NCI-H82 treated with DMSO at 0.1 percent for 48 hours (cell line): ENCODE measurements around the gene ARMH3.

ENCODE experiments used
- DNase-seq: peaks from one replicate; lab custom pipeline; 2025; ENCODE audit not compliant: unreplicated experiment; lab: John Stamatoyannopoulos, UW

The ARMH3 gene

DNA sequence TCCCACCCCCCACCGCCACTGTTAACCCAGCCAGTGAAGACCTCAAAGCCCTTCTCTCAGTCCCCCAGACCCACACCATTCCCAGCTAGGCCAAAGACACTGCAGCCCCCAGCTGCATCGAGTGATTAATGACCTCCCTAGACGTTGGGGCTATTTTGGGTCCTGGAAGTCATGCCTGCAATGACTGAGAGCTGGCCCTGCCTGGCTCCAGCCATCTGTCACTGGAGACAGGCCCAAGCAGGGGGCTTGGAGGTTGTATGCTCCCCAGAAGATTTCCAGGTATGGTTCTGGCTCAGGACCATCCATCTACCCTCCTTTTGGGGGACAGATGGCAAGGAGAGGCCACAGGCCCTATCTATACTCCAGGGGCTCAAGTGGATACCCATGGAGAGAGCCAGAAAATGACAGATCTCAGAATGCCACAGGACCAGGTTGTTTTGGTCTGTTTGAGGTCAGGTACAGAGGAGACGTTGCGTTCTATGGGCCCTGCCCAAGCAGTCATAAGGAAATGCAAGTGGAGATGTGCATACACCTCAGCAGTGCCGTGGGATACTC, 217.5 kb downstream of the ARMH3 start:
- DNase-seq: no peak

DNA sequence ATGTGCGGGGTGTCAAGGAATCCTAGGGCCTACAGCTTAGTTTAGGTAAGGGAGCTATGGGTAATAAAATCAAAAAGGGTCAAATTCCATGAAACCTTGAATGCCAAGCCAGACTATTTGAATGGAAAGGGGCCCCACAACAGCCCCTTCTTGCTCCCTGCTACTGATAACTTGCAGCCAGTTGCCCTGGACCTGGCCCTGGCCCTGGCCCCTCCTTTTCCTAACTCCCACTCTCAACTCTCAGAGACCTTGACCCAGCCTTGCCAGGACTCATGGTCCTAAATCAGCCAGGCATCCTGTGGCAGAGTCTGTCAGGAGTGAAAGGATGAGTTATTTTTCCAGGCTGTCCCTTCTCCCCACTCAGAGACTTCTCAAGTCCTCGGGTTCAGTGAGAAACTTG, 218.2 kb downstream of the ARMH3 start:
- DNase-seq: no peak

DNA sequence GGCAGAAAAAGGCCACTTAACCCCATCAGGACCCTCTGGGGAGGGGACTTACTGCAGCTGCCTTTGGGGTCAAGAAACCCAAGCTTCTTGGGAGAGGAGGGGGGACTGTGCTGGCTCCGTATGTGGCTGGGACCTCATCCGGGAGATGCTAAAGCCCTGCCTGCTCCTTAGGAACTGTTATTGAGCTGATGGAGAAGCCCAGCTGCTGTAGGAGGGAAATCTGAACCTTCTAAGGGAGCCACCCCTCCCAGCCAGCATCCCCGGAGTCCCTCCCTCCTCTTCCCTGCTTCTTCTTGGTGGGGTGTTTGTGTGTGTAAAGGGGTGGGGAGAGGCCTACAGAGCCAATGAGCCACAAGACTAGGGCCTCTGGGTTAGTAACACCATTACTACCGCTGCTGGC, 220.6 kb downstream of the ARMH3 start:
- no peak for DNase-seq

DNA sequence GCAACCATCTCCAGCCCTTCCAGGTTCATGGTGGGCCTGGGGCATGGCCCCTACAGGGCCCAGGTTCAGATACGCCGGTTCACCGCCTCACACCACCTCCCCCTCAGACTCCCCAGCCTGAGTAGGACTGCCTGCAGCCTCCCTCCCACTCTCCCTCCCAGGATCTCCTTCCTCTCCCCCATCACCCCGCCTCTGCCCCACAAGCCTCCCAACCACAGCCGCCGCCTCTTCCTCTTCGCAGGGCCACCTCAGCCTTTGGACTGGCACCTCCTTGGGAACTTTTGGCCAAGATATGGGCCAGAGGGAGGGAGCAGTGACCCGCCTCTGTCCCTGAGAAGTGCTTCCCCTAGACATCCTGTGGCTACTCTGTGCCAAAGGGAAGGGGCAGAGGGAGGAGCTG, 221.6 kb downstream of the ARMH3 start:
- no peak for DNase-seq

DNA sequence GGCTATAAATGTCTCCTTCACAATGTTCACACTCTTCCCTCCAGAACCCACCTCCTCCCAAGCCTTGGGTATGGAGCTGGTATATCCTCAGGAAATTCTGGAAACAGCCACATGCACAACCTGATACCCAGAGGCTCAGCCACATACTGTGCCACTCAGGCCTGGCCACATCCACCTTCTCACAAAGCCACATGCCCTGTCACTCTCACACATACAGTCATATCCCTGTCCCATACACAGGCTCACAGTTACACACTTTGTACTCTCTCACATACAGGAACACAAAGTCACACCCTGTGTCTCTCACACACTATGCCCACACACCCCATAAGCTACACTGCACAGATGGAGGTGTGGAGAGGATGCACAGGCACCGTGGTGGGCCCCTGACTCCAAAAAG, 222.5 kb downstream of the ARMH3 start:
- no peak for DNase-seq

DNA sequence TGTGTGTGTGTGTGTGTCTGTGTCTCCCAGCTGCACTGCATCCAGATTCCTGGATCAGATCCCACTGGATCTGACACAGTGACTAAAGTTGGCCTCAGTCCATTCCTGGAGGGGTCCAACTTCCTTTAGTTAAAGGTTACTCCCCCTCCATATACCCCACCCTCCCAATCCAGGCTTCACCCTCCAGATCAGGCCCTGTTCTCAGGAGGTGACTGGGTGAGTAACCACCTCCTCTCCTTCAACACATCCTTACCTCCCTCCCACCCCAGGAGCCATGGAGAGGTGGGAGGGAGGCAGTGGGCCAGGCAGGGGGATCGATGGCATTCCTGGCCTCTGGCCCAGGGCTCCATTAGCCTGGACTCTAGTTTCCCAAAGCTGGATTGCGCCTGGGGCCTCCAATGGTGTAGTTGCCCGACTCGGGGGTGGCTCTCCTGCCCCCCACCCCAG, 223.6 kb downstream of the ARMH3 start:
- DNase-seq: no peak

DNA sequence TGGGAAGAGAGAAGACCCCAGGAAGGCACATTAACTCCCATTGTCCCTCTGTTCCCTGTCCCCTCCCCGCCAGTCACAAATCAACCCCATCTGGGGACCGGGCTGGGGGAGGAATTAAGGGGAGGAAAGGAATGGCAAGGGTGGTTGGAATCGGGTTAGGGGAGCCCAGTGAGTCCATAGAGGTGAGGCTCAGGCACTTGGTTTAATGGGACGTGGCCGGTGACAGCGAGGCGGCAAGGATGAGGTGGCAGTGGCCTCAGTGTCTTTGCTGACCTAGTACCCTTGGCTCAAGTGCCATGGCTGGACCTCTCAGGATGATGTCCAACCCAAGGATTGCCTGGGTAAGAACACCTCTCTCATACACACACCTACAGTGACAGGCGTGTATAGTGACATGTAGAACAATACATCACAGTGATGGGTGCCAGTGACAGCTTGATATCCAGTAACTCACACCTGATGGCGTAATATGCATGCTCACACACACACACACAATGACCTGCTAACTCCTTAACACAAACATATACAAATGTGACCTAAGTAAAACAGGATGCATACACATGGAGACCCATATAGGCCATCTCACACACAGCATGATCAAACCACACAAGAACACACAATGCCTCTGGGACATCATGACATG, 224.7 kb downstream of the ARMH3 start:
- DNase-seq: no peak

DNA sequence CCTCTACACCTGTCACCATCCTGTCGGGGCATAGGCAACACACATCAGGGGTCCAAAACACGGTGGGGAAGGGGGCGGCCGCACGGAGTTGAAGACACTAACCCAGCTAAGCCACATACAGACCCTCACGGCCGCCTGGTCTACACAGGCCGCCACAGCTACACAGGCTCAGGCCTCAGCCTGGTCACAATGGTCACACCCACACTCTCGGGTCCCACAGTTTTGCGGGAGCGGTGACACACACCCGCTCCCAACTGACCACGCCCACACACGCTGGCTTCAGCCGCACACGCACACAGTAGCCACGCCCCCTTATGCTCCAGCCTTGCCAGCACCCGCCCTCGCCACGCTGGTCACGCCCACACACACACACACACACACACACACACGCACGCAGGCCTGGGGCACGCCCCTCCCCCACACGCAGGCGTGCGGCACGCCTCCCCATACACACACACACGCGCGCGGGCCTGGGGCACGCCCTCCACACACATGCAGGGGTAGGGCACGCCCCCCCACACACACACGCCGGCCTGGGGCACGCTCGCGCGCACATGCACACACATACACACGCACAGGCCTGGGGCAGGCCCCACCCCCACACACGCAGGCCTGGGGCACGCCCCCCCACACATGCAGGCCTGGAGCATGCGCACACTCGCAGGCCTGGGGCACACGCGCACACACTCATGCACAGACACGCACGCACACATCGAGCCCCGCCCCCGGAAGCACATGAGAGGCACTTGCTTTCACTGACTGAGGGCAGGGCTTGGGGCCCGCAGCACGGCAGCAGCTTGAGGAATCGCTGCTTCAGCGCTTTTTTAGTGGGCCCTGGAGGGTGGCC, 225.4 kb downstream of the ARMH3 start:
- peak; percentile 80 for DNase-seq

DNA sequence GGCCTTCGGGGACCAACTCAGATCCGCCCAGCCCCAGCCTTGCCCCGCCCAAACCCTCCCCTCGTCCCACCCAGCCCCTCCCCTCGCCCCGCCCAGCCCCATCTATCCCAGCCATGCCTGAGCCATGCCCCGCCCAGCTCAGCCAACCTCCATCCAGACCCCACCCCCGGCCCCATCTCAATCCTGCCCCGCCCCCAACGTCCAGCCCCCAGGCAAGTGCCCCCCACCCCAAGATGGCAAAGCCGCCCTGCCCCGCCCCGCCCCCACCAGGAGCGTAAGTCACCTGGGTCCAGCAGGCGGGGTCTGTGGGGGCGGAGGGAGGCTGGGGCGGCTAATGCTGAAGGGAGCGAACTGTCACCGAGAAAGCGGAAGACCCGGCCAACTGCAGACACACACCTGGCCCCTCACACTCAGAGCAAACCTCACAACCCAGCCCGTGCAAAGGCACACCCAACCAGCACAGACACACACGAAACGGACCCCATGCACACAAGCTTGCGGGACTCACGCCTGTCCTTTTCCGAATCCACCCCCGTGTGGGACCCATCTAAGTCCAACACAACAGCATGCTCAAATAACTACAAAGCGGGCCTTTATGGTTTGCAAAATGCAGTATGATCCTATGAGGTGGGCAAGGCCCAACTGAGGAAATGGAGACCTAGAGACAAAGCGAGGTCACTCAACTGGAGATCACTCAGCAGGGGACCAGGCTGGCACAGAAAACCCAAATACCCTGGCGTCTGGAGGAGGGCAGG, 226.2 kb downstream of the ARMH3 start:
- DNase-seq: no peak

DNA sequence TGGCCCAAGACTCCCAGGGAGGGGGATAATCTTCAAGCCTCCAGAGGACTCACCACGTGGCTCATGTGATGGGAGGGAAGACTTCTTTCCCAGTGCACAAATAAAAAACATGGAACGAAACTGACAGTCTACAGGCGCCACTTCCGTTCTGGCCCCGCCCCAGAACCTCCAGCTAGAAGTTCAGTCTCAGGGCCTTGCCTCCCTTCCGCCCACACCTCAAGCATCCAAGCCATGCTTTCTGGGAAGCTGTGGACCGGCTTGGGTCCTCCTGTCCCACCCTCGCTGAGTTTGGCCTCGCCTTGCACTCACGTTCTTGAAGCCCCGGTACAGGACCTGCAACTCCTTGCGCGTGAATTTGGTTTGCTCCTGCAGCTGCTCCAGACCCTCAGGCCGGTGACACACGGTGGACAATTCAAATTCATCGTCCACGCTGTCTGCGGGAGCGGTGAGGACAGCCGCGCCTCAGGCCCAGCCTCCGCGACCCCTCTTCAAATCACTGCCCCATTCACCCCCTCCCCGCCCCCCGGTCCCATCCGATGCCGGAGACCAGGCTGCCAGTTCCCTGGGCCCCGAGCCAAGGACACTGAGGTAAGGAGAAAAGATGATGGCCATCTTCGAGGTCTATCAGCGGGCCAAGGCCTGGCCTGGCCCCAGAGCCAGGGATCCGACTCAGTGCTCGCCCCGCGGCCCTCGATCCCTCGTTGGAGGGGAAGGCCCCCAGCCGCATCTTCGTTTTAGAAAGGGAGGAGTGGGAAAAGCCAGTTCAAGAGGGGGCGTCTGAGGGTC, 227.0 kb downstream of the ARMH3 start:
- no peak for DNase-seq

DNA sequence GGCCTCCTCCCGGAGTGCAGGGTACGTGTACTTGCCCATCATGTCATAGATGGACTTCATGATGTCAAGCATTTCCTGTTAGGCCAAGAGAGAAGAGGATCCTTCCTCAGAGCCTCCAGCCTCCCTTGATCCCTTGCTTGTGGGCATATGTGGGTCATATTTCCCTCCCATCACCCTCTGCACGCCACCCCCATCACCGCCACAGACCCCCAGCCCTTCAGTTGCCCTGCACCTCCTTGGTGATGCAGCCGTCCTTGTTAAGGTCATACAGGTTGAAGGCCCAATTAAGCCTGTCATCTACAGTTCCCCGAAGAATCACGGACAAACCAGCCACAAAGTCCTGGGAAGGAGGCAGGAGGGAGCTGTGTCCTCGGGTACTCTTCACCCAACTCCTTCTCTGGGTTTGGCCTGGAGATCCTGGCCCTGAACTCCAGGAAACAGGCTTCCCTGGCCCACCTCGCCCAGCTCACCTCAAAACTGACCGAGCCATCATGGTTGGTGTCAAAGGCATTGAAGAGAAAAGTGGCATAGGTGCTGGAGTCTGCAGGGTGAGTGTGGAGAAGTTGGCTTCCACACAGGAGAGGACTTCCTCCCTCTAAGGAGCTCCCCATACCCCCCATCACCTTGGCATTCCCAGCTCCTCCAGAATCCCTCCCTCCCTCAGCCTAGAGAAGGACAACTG, 227.9 kb downstream of the ARMH3 start:
- DNase-seq: no peak

DNA sequence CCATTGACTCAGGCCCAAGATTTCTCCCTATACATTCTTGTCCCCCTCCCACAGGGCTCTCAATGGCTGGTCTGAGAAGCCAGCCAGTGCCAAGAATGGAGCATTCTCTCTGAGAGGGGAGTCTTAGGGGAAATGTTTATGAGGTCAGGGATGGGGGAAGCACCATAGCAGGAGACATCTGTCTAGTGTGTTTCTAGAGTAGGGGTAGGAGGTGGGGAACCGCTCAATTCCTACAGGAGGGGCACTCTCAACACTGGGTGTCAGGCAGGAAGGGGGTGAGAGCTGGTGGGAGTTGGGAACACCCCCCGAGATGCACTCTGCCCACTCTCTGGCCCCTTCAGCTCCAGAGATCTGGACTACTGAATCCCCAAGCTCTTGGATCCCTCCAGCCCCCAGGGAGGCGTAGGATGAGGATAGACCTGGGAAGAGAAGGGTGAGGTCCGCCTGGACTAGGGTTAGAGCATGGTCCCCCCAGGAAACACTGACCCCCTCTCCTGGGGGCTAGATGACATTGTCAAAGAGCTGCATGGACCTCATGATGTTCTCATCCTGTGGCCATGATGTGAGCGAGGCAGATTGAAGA, 229.0 kb downstream of the ARMH3 start:
- no peak for DNase-seq

DNA sequence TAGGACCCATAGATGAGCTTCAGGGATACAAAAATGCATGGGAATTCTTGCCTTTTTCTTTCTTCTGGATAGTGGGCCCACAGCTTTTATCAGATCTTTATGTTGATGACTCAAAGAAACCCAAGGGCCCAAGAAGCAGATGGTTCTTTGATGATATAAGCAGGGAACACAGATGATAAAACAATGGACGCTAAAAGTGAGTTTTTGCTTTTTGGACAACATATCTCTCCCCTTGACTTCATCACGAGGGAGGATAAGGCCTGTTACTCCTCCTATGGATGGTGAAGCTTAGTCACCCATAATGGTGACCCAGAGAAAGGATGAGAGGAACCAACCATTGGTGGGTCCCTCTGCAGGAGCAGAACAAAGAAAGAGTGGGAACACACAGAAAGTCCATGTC, 231.2 kb downstream of the ARMH3 start:
- DNase-seq: no peak

DNA sequence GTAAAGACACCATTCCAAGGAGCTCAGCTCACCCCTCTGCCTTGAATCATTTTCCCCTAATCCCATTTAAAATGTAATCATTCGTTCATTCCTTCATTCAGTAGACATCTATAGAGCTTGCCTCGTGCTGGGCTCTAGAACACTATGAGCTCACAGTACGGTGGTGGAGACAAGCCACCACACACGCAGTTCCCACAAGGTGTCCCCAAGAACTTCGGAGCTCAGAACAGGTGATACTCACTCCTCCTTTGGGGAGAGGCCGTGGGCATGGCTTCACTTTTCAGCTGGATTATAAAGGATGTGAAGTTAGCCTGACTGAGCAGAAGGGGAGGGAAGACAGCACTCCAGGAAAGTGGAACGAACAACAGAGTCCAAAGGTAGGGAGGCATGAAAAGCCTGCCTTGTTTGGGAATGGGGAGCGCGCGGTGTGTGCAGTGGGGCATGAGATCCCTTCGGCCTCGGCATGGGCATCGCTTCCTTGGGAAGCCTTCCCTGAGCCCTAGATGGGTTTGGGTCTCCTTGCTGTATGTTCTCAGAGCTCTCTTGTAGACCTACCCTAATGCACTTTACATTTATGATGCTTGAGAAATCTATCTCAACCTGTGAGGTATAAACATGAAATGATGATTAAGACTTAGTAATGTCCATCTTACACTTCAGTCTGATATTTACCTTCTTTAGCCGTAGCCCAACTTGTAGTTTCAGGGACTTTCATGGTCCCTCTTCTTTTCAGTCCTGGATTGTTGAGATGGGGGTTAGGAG, 236.9 kb downstream of the ARMH3 start:
- DNase-seq: no peak

DNA sequence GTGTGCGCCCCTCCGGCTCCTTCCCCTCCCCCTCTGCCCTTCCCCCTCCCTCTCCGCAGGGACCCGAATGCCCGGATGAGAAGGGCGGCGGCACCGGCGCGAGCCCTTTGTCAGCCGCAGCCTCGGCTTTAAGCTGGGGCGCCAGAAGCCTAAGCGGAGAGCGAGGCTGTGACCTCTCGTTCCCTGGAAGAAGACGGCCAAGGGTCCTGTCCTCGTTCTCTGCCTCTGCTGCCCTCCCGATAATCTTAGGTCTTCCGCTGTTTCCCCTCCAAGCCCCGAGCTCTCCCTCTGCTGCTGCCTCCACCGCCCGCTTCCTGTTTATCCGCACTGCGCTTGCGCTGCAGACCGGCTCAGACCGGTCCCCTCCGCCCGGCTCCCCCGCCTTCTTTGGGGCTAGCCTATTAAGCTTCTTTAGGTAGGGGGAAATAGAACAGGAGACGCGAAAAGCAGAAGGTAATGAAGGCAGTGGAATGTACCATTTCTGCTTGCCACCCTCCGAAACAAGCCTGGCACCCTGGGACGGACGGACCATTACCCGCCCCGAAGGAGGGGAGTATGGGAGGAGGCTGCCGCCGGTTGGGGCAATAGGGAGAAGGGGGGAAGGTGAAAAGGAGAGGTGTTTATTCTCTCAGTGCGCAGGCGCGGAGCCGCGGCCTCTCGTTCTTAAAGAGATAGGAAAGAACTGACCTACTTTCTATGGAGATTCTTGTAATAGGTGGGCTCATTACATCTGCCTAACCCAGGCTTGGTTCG, 237.7 kb downstream of the ARMH3 start, which contains the start of gene OGA:
OGA (minus strand) TSS at position 326 of the 753 bp plus-strand sequence. CDS start 422 bp downstream, outside the sequence.
- peak; percentile 99 for DNase-seq

DNA sequence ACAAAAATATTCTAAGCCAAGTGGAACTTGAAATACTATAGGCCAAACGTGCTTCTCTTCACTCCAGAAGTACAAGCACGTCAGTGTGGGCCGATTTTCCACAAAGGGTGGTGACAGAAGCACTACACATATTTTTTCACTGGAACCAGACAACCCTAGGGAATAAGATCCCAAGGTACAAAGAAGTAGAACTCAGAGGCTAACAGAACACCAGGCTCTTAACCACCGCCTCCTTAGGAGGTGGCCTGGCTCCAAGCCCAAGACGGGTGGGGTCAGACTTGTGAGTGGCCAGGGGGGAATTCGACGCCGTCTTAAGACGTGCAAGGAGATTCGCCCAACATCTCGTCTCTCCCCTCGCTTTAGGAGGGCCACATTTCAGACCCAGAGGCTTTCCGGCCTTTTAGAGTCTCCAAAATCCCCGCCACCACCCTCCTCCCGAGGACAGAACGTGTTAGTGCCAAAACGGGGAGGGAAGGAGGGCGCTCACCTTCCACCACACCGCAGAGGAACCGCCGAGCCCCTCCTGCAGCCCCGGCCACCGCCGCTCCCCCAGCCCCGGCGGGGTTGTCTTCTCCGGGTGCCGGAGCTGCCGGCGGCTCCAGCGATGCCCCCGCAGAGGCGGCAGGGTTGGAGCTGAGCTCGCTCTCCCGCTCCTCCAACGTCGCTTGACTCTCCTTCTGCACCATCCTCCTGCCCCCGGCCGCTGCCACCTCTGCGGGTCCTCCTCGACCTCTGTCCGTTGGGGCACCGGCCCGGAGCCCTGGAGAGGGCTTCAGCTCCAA, 238.4 kb downstream of the ARMH3 start:
- peak; percentile 26 for DNase-seq

DNA sequence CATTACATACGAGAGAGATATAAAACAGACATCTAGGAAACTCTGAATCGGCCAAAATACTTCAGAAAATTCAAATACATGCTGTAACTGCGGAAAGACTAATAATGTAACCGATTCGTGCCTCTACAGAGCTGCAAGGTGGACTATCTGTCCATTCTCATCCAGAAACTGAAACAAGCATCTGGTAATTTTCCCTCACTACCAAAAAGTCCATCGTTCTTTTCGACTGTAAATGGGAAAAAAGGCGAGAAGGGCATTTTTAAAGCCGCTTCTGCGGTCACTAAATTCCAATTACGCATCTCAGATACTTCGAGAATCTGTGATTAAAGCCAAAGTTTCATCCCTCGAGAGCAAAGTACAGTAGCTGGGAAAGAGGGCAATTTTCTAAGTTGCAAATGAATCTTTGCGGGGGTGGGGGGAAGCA, 239.0 kb downstream of the ARMH3 start:
- no peak for DNase-seq
